NOMO-1 (cell line): ENCODE measurements around the gene TBC1D1.
A peak's percentile ranks its signal among the peaks of the same experiment; 100 is the strongest.

Experiments
- DNase-seq, 2 experiments: peaks; one replicate each; lab custom pipeline; 2025; ENCODE audit not compliant: unreplicated experiment in 2 of 2; lab: John Stamatoyannopoulos, UW

TBC1D1 gene

GRCh38 chr4:38044060-38044459, 153.2 kb downstream of the TBC1D1 start:
- DNase-seq, result no peak

GRCh38 chr4:38045289-38045988, 154.6 kb downstream of the TBC1D1 start:
- DNase-seq, result no peak

DNA sequence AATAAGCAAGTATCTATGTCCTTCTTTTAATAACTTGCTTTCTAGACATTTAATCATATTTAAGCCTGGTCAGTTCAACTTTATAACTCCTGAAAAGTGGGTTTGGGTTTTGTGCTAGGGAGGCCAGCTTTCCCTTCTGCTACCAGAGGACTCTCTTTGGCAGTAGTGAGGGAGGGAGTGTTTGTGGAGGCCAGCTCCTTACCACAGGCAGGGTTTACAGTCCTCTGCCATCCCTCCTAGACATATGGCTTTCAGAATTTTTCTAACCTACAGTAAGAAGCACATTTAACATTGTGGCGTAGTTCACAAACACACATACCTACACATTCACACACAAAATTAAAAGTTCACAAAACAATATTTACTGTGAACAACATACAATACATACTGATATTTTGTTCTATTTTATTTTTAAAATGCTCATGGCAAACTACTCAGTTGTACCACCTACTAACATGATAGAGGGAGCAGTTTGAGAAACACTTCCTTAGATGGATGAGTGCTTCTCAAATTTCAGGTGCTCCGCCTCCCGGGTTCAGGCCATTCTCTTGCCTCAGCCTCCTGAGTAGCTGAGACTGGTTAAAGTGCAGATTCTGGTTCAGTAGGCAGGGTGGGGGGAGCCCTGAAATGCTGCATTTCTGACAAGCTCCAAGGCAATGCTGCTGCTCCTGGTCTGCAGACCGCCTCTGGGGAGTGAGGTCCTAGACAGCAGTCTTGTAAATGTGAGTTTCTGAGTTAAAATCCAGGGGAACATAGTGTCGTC, 156.0 kb downstream of the TBC1D1 start:
- no peak for DNase-seq

DNA sequence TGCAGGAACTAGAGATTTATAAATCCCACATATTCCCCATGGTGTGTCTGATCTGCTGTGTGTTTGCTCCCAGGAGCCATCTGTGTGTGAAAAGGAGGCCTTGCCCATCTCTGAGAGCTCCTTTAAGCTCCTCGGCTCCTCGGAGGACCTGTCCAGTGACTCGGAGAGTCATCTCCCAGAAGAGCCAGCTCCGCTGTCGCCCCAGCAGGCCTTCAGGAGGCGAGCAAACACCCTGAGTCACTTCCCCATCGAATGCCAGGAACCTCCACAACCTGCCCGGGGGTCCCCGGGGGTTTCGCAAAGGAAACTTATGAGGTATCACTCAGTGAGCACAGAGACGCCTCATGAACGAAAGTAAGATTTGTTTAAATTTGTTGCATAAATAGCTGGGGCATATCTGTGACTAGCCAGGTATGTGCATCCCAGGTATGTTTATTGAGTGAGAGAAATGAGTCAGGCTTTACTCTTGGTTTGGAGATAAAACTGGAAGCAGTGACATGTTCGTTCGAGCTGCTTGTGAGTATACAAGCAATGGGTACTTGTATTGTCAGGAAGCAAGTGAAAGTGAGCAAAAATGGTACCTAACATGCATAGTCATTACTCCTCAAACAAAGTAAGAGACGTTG, 158.8 kb downstream of the TBC1D1 start:
- DNase-seq, result no peak

GRCh38 chr4:38050560-38051350, 159.9 kb downstream of the TBC1D1 start:
- DNase-seq, result no peak

DNA sequence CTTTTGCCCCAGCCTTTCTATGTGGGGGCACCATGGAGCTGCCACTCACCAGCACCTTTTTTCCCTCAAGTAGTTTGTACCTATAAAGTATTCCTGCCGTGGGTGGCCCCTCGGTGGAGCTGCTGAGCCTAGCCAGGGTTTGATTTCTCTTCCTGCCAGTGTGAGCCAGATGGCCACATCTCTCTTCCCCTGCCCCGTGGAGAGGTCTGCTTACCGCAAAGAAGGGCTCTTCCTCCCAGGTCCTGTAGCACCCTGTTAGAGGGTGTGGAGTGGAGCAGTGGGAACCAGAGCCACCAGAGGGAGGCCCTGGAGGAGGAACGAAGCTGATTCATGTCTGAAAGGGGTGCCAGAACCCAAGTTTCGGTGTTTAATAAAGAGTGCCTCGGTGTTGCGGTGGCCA, 164.7 kb downstream of the TBC1D1 start:
- DNase-seq, result no peak

DNA sequence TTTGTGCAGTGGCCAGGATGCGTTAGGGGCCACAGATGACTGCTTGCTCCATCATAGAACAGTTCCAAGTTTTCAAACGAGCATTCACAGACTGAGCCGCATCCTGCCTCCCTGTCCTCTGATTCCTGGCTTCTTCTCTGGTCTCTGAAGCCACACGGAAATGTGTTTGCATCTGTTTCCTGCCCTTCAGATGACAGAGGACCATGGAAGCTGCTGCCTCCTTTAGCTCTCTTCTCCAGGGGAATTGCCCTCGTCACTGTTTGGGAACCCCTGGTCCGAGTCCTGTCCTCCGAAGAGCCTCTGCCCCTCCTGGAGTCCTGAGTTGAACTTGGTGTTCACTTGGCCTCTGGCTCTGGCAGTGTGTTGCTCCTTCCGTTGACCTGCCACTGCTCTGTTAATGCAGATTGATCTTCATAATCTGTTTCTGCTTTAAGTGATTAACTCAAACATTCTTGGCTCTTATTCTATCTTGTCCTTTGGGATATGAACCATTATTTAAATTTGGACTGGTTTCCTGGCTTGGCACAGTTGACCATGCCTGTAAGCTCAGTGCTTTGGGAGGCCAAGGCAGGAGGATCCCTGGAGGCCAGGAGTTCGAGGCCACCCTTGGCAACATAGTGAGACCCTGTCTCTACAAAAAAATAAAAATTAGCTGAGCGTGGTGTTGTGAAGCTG, 165.3 kb downstream of the TBC1D1 start:
- DNase-seq, result no peak

GRCh38 chr4:38058151-38058550, 167.3 kb downstream of the TBC1D1 start:
- no peak for DNase-seq

GRCh38 chr4:38060829-38061431, 170.0 kb downstream of the TBC1D1 start:
- no peak for DNase-seq

- DNase-seq, result peak in 1 of 2 experiments; percentile 55
Observed at GRCh38 chr4:38062088-38062775, 171.3 kb downstream of the TBC1D1 start.

- DNase-seq, result no peak
Observed at GRCh38 chr4:38062776-38063097, 171.9 kb downstream of the TBC1D1 start.

DNA sequence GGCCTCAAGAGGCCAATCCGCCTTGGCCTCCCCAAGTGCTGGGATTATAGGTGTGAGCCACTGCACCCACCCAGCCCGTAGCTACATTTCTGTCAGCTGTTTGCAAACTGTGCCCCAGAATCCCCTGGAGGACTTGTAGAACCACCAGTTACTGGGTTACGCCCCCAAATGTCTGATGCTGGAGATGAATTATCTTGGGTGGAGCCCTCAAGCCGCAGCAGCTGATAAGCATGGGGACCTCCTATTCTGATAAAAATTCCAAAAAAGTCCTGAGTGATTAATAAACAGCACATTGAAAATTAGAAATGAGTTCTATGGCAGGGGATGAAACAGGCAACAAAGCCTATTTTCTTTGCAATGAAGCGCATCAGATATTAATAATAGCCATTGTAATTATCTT, 174.3 kb downstream of the TBC1D1 start:
- DNase-seq, result no peak

GRCh38 chr4:38065900-38066299, 175.0 kb downstream of the TBC1D1 start:
- no peak for DNase-seq

DNA sequence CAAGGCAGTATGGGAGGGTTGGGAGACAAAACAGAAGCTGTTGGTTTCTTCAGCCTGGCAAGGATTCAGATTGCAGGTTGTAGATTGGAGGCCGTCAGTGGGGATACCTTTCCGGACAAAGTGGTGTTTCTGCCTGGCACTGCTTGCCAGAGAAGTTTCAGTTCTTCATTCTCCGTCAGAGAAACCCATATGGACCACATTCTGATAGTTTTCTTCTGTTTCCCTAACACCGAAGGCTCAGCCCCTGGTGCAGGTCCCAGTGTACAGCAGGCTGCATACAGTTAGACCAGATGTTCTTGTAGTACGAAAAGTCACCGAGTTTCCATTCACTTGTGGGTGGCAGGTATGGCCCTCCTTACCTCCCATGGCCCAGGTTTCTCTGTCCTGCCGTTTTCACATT, 176.6 kb downstream of the TBC1D1 start:
- peak in 1 of 2 experiments; percentile 43 for DNase-seq

DNA sequence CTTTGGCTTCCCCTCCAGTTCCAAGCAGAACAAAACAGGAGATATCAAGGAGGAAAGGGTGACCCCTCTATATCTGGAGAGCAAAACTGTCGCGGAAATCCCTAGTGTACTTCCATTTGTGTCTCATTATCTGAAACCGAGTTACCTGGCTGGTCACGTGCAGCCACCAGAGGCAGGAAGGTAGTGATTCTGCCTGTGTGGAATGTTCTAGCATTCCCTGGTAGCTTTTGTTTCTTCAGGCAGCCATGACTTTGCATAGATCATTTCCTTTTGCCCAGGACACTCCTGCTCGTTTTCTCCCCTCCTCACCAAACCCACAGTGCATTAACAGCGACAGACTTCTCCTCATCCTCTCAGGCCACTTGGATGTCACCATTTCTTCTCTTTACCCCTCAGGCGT, 177.2 kb downstream of the TBC1D1 start:
- DNase-seq, result no peak

DNA sequence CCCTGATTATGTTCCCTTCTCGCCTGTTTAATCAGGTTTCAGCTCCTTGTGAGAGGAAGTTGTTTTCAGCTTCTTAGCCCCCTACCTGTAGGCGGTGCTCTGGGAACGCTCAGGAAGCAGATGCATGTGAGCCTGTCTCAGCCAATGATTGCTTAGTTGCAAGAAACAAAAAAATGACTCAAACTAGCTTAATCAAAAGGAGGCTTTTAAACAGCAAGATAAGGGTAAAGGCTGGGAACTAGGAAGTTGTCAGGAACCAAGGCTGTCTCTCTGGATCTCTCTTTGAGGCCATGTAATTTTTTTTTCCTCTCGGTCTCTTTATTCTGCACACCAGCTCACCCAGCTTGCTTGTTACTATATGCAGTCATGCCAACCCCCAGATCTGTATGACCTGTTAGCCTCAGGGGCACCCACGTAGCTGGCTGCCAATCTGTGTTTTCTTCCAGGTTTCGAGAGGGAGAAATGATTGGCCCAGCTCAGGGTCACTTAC, 178.4 kb downstream of the TBC1D1 start:
- DNase-seq, result no peak

DNA sequence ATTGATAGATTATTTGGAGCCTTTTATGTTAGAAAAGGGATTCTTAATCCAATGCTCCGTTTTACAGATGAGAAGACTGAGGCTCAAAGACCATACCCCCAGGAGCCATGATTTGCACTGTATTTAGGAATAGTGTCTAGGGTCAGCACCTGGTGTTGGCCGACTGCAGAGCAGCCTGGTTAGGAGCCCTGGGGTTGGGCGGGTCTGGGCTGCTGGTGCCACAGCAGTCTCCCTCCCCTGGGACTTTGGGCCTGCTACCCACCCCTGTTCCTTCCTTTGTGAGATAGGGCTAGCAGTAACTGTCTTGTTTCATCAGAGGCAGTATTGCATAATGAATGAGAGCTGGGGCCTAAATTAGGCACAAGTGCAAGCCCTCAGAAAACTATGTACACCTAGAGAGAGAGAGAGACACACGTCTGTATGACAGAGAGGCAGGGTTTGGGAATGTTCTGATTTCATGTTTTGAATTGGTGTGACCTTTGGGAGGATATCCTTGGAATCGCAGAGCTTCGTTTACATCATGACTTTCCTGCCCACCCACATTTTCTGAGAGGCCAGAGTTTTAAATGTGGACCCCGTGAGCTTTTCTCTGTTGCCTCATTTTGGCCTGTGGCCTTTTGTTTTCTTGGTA, 181.0 kb downstream of the TBC1D1 start:
- peak; percentile 86 to 89 for DNase-seq

GRCh38 chr4:38072578-38072977, 181.7 kb downstream of the TBC1D1 start:
- peak; percentile 18 to 54 for DNase-seq

DNA sequence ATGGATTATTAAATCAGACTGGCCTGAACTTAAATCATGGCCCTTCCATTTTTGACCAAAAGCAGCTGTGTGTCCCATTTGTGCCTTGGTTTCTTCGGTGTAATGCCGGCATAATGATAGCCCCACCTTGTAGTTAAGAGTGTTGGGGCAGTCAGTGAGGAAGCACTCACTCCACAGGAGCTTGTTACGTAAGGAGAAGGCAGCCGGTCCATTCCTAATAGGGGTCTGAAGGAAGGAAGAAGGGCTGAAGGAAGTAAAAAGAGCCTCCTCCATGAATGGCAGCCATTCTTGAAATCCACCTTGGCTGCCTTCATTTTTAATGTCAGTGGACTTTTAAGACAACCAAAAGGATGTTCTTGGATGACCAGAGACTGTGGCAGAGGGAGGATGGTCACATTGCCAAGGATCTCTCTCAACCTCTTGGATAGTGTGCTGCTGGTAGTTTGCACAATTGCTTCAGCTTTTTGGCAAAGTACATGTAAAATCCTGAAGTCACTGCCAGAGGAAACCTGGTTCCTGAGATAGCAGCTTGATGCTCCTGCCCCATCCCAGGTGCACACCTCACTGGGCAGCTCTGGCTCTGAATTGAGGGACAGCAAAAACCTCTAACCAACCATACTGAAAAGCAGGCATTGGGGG, 182.8 kb downstream of the TBC1D1 start:
- no peak for DNase-seq
